Testis (tissue), 3 donors: ENCODE data around the gene GALM. TPM values are rescaled to one million over a fixed set of nuclear protein-coding genes. Genes with fewer than 3 reads are reported as not detected.
A peak's percentile ranks its signal among the peaks of the same experiment; 100 is the strongest.

Experiments used
- DNase-seq: peaks from one replicate; pipeline ENCODE4 v3.0.0-alpha.2; 2019
- H3K27ac ChIP-seq, 2 donors: fragments of 200-600 bp; sonication (generic); one replicate each; pipeline ENCODE4 v1.5.1; 2019
- H3K27me3 ChIP-seq: fragments of 200-600 bp; sonication (generic); one replicate; pipeline ENCODE4 v1.5.1; 2019
- H3K36me3 ChIP-seq: fragments of 200-600 bp; sonication (generic); one replicate; pipeline ENCODE4 v1.5.1; 2017; ENCODE audit warnings: low read depth; ENCODE audit errors: missing control alignments
- H3K4me1 ChIP-seq: fragments of 200-600 bp; sonication (generic); one replicate; pipeline ENCODE4 v1.5.1; 2019
- H3K4me3 ChIP-seq, 2 donors: fragments of 200-600 bp; sonication (generic); one replicate each; pipeline ENCODE4 v1.5.1; 2017 to 2019
- H3K9me3 ChIP-seq: fragments of 200-600 bp; sonication (generic); one replicate; pipeline ENCODE4 v1.5.1; 2017
- POLR2A ChIP-seq: fragments of 450-650 bp; IDR thresholded peaks from one replicate; pipeline ENCODE4 v1.6.1; 2017; ENCODE audit warnings: antibody characterized with exemption, mild to moderate bottlenecking, moderate library complexity
- WGBS, 2 donors: methylation state at CpG; one replicate each; pipeline ENCODE4 v1.1.5; 2018; 5-methylcytosine and 5-hydroxymethylcytosine counted together
- intact Hi-C: fragments of 100-400 bp; cut with DNase I; formaldehyde crosslinking; loops from one replicate; pipeline ENCODE4 v1.15.1; 2023; ENCODE audit warnings: low total_unique reads
- polyA plus RNA-seq: library from polyadenylated mRNA; stranded (reverse); fragments of 350-450 nt; fragmentation: Illumina TruSeq; extraction: RNeasy Lipid Tissue Mini Kit (QIAGEN cat#74804); gene quantifications from one replicate; pipeline ENCODE4 v1.2.3, GENCODE V29; 2014; ENCODE audit warnings: low read depth, low replicate concordance; ENCODE audit not compliant: insufficient read depth
- total RNA-seq, 2 donors: library from RNA; depleted of rRNA; stranded (reverse); fragments of >200 nt; gene quantifications; one replicate each; pipeline ENCODE4 v1.2.3, GENCODE V29; 2016
- TF ChIP-seq, protein P1 (sequence below), 3 experiments: fragments of 450-650 bp in 2 of 3; fragments of 200-600 bp in 1 of 3; sonication (generic) in 1 of 3; IDR thresholded peaks; one replicate each; pipeline ENCODE4 v1.5.1; 2016 to 2019; ENCODE audit warnings: antibody characterized with exemption in 3 of 3, mild to moderate bottlenecking in 2 of 3, moderate library complexity in 1 of 3

GALM gene
- total and polyA plus RNA-seq, 3 donors from 2014 or later, result 8.5 to 11.8 (median 9.1) TPM

DNA sequence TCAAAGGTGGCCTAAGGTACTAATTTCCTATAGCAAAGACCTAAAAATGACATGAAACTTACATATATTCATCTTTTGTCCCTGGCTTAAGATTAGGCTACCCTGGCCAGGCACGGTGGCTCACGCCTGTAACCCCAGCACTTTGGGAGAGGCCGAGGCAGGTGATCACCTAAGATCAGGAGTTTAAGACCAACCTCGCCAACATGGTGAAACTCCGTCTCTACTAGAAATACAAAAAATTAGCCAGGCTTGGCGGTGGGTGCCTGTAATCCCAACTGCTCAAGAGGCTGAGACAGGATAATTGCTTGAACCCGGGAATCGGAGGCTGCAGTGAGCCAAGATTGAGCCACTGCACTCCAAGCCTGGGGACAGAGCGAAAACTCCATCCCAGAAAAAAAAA, 79.4 kb downstream of the GALM start:
- Histone ChIP-seq H3K36me3 (no peaks in the 10 kb centered on the region), H3K4me3 (no peak overlapping the region), H3K27ac (no peak overlapping the region), H3K9me3 (no peaks in the 10 kb centered on the region), H3K27me3 (no peaks in the 10 kb centered on the region), H3K4me1 (peaks cover 20% of the 10 kb centered on the region)
- intact Hi-C loops, result no loop called here
- WGBS, 2 donors, result 88% methylated on average over 9 of the region's 9 CpGs
- no peak for DNase-seq
- no peak for TF ChIP-seq POLR2A
- TF ChIP-seq, protein P1, sequence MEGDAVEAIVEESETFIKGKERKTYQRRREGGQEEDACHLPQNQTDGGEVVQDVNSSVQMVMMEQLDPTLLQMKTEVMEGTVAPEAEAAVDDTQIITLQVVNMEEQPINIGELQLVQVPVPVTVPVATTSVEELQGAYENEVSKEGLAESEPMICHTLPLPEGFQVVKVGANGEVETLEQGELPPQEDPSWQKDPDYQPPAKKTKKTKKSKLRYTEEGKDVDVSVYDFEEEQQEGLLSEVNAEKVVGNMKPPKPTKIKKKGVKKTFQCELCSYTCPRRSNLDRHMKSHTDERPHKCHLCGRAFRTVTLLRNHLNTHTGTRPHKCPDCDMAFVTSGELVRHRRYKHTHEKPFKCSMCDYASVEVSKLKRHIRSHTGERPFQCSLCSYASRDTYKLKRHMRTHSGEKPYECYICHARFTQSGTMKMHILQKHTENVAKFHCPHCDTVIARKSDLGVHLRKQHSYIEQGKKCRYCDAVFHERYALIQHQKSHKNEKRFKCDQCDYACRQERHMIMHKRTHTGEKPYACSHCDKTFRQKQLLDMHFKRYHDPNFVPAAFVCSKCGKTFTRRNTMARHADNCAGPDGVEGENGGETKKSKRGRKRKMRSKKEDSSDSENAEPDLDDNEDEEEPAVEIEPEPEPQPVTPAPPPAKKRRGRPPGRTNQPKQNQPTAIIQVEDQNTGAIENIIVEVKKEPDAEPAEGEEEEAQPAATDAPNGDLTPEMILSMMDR (IDR thresholded peaks at IDR 0.05), result no peak

DNA sequence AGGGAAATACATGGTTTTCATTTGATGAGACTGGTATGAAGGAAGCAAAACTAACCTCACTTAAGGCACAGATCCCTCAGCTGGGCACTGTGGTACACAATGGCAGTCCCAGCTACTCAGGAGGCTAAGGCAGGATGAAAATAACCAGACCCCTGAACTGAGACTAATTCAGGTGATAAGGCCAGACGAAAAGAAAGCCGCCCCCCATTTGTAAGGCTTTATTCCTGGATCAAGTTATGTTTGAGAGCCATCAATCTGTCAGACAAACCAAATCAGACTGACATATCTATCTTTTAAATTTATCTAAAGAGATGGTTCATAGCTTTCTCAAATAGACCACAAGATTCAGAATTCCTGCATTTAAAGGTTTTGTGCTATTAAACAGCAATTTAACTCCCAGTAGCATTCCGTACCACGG, 81.1 kb downstream of the GALM start:
- WGBS, 2 donors, result 63 to 69% methylated on average over 4 of the region's 4 CpGs
- Histone ChIP-seq H3K27me3 (no peaks in the 10 kb centered on the region), H3K27ac (peak overlapping the region; percentile 5 to 9), H3K9me3 (no peaks in the 10 kb centered on the region), H3K36me3 (no peaks in the 10 kb centered on the region), H3K4me3 (no peak overlapping the region), H3K4me1 (peaks cover 26% of the 10 kb centered on the region)
- DNase-seq, result no peak
- intact Hi-C loops, result no loop called here
- TF ChIP-seq POLR2A, result no peak
- TF ChIP-seq, protein P1 (IDR thresholded peaks at IDR 0.05), result no peak

DNA sequence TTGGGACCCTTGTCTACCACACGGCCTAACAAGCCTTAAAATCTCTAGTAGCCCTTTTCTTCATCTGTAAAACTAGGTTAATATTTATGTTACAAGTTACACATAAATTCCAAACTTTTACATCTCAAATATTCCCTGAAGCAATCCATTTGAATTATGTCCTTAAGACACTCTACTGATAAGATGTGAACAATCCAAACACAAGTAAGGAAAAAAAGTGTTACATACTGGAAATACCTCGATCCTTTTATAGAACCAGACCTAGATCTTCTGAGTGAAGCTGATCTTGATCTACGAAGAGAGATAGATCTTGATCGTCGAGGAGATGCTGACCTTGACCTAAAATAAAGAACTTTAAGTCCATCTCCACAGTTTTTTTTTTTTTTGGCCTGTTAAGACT, 81.9 kb downstream of the GALM start:
- 30 to 36% methylated on average over 5 of the region's 5 CpGs for WGBS, 2 donors
- intact Hi-C loops, result no loop called here
- H3K27me3 ChIP-seq, result no peaks in the 10 kb centered on the region
- no peak for DNase-seq
- TF ChIP-seq, protein P1 (IDR thresholded peaks at IDR 0.05), result no peak
- no peak for TF ChIP-seq POLR2A
- H3K4me1 ChIP-seq, result peaks cover 28% of the 10 kb centered on the region
- H3K27ac ChIP-seq, result peak overlapping the region in 1 of 2 donors; percentile 9
- H3K9me3 ChIP-seq, result no peaks in the 10 kb centered on the region
- H3K4me3 ChIP-seq, result no peak overlapping the region
- no peaks in the 10 kb centered on the region for H3K36me3 ChIP-seq

DNA sequence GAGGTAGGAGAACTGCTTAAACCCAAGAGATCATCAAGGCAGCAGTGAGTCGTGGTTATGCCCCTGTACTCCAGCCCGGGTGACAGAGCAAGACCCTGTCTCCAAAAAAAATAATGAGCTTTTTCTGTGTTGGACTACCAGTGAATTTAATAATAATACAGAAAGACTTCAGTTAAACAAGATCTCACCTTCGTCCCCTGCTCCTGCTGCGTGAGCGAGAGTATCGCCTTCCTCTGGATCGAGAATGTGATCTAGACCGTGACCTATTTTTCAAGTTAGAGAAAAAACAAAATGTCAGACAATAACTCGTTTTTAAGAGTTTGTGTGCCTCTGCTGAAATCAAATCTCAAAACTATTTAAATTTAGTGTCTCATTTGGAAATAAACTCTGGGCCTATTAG, 82.5 kb downstream of the GALM start:
- intact Hi-C loops, result no loop called here
- Histone ChIP-seq H3K4me1 (peaks cover 28% of the 10 kb centered on the region), H3K4me3 (no peak overlapping the region), H3K9me3 (no peaks in the 10 kb centered on the region), H3K36me3 (no peaks in the 10 kb centered on the region), H3K27me3 (no peaks in the 10 kb centered on the region), H3K27ac (peak overlapping the region in 1 of 2 donors; percentile 9)
- 75 to 82% methylated on average over 9 of the region's 9 CpGs for WGBS, 2 donors
- no peak for TF ChIP-seq POLR2A
- TF ChIP-seq, protein P1 (IDR thresholded peaks at IDR 0.05), result no peak
- no peak for DNase-seq
